ENCODE data around the gene FAM83B. TPM values are rescaled to one million over a fixed set of nuclear protein-coding genes. Genes with fewer than 3 reads are reported as not detected.
"Not testable (repeated sequence)": the region's sequence is repeated elsewhere in the genome, so short reads cannot be mapped to it uniquely, and the experiment has no call there.

Gene FAM83B, protein sequence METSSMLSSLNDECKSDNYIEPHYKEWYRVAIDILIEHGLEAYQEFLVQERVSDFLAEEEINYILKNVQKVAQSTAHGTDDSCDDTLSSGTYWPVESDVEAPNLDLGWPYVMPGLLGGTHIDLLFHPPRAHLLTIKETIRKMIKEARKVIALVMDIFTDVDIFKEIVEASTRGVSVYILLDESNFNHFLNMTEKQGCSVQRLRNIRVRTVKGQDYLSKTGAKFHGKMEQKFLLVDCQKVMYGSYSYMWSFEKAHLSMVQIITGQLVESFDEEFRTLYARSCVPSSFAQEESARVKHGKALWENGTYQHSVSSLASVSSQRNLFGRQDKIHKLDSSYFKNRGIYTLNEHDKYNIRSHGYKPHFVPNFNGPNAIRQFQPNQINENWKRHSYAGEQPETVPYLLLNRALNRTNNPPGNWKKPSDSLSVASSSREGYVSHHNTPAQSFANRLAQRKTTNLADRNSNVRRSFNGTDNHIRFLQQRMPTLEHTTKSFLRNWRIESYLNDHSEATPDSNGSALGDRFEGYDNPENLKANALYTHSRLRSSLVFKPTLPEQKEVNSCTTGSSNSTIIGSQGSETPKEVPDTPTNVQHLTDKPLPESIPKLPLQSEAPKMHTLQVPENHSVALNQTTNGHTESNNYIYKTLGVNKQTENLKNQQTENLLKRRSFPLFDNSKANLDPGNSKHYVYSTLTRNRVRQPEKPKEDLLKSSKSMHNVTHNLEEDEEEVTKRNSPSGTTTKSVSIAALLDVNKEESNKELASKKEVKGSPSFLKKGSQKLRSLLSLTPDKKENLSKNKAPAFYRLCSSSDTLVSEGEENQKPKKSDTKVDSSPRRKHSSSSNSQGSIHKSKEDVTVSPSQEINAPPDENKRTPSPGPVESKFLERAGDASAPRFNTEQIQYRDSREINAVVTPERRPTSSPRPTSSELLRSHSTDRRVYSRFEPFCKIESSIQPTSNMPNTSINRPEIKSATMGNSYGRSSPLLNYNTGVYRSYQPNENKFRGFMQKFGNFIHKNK
- polyA plus RNA-seq = not detected

GRCh38 chr6:54846243-54846856 lies at the start of gene FAM83B:
FAM83B (plus strand) TSS chr6:54846771; CDS start chr6:54870247, 23,476 bp downstream.
- peaks cover 2 to 11% (median 8%) of the 10 kb centered on the region in 3 donors for H3K27me3 Mint-ChIP-seq (ENCODE audit: low read depth in 3 of 3)
- no peak within 1 kb of the TSS for H3K27ac Mint-ChIP-seq

DNA sequence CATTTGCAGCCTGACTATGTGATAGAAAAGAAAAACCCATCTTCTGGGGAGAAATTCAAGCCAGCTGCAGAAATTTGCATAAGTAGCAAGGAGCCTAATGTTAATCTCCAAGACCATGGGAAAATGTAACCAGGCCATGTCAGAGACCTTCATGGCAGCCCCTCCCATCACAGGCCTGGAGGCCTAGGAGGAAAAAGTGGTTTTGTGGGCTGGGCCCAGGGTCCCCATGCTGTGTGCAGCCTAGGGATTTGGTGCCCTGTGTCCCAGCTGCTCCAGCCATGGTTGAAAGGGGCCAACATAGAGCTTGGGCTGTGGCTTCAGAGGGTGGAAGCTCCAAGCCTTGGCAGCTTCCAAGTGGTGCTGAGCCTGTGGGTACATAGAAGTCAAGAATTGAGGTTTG lies 49.7 kb upstream of the FAM83B start:
- peaks cover 0 to 12% (median 0%) of the 10 kb centered on the region in 6 donors for H3K9me3 Mint-ChIP-seq
- H3K4me1 Mint-ChIP-seq; H3K36me3 Mint-ChIP-seq; H3K27me3 Mint-ChIP-seq (ENCODE audit: low read depth in 3 of 3); DNase-seq; H3K27ac Mint-ChIP-seq; H3K4me3 Mint-ChIP-seq: not testable (repeated sequence)

More at GRCh38 chr6:54846243-54846856, at the start of gene FAM83B:
- Mint-ChIP-seq H3K9me3 (peaks cover 0 to 4% (median 1%) of the 10 kb centered on the region in 6 donors), H3K4me1 (peaks cover 13 to 19% of the 10 kb centered on the region in 2 donors), H3K36me3 (peaks cover 0 to 3% (median 0%) of the 10 kb centered on the region in 3 donors), H3K4me3 (peak within 1 kb of the TSS; percentile 61 to 77 (median 72))
- DNase-seq = no peak

DNA sequence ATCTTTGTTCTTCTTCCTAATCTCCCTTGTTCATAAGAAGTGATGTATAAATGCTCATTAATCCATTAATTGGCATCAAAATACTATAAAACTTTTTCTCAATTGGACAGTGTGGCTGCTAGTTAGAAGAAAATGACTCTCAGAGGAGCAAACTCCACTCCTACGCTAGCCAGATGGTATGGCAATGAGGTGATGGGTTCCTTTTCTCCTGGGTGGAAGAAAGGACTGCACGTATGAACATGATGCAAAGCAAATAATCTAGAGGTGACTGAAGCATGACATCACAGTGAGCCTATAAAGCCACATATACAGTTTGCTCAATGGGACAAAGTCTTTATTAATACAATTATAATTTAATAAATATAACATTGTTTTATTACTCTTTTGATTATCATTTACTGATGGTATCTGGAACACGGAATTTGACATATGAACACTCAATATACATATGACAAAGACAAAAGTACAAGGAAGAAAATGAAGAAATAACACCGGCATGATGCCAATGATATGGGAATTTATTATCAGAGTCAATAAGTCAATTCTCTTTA lies 46.4 kb upstream of the FAM83B start:
- no peak overlapping the region for H3K27ac Mint-ChIP-seq
- no peak for DNase-seq
- no peak overlapping the region for H3K4me3 Mint-ChIP-seq
- H3K4me1 Mint-ChIP-seq = no peaks in the 10 kb centered on the region
- peaks cover 0 to 15% (median 1%) of the 10 kb centered on the region in 6 donors for H3K9me3 Mint-ChIP-seq
- H3K27me3 Mint-ChIP-seq (ENCODE audit: low read depth in 3 of 3) = peaks cover 0 to 4% (median 3%) of the 10 kb centered on the region in 3 donors
- H3K36me3 Mint-ChIP-seq = peaks cover 0 to 3% (median 3%) of the 10 kb centered on the region in 3 donors

DNA sequence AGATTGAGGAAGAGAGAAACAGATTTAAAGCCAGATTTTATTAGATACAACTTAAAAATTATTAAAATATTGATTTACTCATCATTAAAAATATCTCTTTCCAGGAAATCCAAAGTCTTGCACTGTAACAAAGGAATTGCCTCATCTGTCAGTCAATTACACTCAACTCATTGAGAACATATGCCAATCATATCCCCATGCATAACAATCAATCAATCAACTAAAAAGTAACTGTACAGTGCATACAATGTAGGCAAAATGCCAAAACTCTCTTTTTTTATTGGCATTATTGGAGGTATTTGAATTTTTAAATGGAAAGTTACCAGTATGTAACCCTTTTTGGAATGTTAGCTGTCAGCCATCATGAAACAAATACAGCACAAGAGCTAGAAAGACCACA lies 45.3 kb upstream of the FAM83B start:
- no peak for DNase-seq
- peaks cover 0 to 3% (median 0%) of the 10 kb centered on the region in 3 donors for H3K36me3 Mint-ChIP-seq
- H3K27me3 Mint-ChIP-seq (ENCODE audit: low read depth in 3 of 3) = peaks cover 0 to 4% (median 0%) of the 10 kb centered on the region in 3 donors
- no peak overlapping the region for H3K27ac Mint-ChIP-seq
- H3K9me3 Mint-ChIP-seq = peaks cover 0 to 12% (median 0%) of the 10 kb centered on the region in 6 donors
- no peaks in the 10 kb centered on the region for H3K4me1 Mint-ChIP-seq
- no peak overlapping the region for H3K4me3 Mint-ChIP-seq

DNA sequence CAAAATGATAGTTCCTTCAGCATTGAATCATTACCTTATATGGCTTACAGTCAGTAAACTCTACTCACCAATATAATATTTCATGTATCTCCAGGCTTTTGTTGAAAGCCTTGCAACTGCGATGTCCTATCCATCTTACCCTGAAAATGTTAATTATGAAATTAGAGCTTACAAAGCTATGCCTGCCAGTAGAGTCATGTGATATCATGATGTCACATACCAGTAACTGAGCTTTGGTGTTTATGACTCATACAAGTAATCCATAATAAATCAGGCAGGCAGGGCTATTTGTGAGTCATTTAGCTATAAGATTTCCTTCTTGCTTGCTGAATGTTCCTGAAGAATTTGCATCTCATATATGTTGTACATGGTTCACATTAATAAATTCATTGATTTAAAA lies 44.9 kb upstream of the FAM83B start:
- DNase-seq = no peak
- peaks cover 0 to 3% (median 0%) of the 10 kb centered on the region in 3 donors for H3K36me3 Mint-ChIP-seq
- no peaks in the 10 kb centered on the region for H3K4me1 Mint-ChIP-seq
- peaks cover 0 to 9% (median 0%) of the 10 kb centered on the region in 6 donors for H3K9me3 Mint-ChIP-seq
- H3K27ac Mint-ChIP-seq = no peak overlapping the region
- peaks cover 0 to 4% (median 0%) of the 10 kb centered on the region in 3 donors for H3K27me3 Mint-ChIP-seq (ENCODE audit: low read depth in 3 of 3)
- H3K4me3 Mint-ChIP-seq = no peak overlapping the region

DNA sequence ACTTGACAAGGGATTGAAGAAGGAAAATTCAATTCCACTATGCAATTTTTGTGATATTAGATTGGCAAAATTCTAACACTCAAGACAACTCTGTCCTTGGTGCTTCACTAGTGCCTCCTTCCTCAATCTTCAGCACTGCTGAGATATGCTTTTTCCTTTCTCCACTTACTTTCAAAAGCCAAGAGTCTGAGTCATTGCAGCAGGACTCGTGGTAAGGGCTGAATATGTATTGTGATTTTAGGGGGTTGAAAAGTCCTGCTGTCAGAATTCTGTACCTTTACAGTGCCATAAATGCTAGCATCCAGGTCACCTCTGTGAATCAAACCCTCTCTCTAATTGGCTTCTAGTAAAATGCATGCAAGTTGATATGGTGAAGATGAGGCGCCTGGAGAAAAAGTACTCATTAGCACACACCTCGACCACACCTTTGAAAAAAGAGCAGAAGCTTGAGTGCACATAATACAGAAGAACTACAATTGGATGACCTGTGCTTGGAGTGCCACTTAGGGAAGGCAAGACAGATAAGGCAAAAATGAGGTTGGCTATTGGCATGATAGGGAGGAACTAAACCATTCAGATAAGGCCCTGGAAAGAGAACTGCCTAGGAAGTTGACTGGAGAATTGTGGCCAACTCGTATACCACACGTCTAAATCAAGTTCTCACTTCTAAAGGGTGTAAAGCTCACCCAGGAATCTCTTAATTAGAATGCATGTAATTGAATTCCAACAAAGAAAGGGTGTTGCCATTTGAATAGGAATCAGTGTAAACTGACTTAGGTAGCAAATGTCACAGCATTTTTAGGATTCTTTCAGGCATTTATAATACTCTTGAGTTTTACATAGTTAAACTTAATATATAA lies 43.6 kb upstream of the FAM83B start:
- H3K27me3 Mint-ChIP-seq (ENCODE audit: low read depth in 3 of 3) = peaks cover 0 to 4% (median 0%) of the 10 kb centered on the region in 3 donors
- no peak overlapping the region for H3K4me3 Mint-ChIP-seq
- peaks cover 0 to 3% (median 0%) of the 10 kb centered on the region in 3 donors for H3K36me3 Mint-ChIP-seq
- no peak for DNase-seq
- H3K9me3 Mint-ChIP-seq = peaks cover 0 to 4% (median 0%) of the 10 kb centered on the region in 6 donors
- no peak overlapping the region for H3K27ac Mint-ChIP-seq
- H3K4me1 Mint-ChIP-seq = no peaks in the 10 kb centered on the region

DNA sequence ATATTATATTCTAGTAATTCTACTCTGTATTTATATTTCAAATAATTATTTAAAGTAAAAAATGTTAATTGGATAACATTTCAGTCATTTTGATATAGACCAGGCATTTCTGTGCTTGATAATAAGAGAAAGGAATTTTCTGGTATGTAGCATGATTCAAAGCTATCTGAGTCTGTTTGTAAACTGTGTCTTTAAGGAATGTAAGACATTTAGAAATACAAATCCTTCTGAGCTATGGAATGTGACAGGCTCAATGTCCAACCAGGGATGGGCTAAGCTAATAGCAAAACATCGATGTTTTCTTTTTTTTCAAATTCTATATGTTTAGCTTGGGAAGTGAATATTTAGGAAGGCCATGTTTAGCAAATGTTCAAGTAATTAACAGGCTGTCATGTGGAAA lies 41.5 kb upstream of the FAM83B start:
- H3K36me3 Mint-ChIP-seq = peaks cover 0 to 3% (median 0%) of the 10 kb centered on the region in 3 donors
- DNase-seq = no peak
- H3K4me1 Mint-ChIP-seq = no peaks in the 10 kb centered on the region
- H3K27ac Mint-ChIP-seq = no peak overlapping the region
- peaks cover 0 to 3% (median 0%) of the 10 kb centered on the region in 6 donors for H3K9me3 Mint-ChIP-seq
- peaks cover 0 to 4% (median 0%) of the 10 kb centered on the region in 3 donors for H3K27me3 Mint-ChIP-seq (ENCODE audit: low read depth in 3 of 3)
- H3K4me3 Mint-ChIP-seq = no peak overlapping the region

GRCh38 chr6:54810147-54810546 lies 36.4 kb upstream of the FAM83B start:
- Mint-ChIP-seq H3K4me3 (no peak overlapping the region), H3K9me3 (peaks cover 0 to 6% (median 0%) of the 10 kb centered on the region in 6 donors), H3K27me3 (ENCODE audit: low read depth in 3 of 3) (peaks cover 0 to 5% (median 0%) of the 10 kb centered on the region in 3 donors), H3K4me1 (no peaks in the 10 kb centered on the region), H3K27ac (no peak overlapping the region), H3K36me3 (no peaks in the 10 kb centered on the region)
- DNase-seq = no peak

- no peak for DNase-seq
- Mint-ChIP-seq H3K27ac (no peak overlapping the region), H3K4me3 (no peak overlapping the region), H3K9me3 (peaks cover 0 to 6% (median 0%) of the 10 kb centered on the region in 6 donors), H3K4me1 (no peaks in the 10 kb centered on the region), H3K27me3 (ENCODE audit: low read depth in 3 of 3) (peaks cover 0 to 5% (median 0%) of the 10 kb centered on the region in 3 donors), H3K36me3 (no peaks in the 10 kb centered on the region)
Observed at GRCh38 chr6:54813892-54814291, 32.7 kb upstream of the FAM83B start.

- peaks cover 0 to 6% (median 1%) of the 10 kb centered on the region in 6 donors for H3K9me3 Mint-ChIP-seq
- peaks cover 0 to 3% (median 0%) of the 10 kb centered on the region in 3 donors for H3K27me3 Mint-ChIP-seq (ENCODE audit: low read depth in 3 of 3)
- no peak overlapping the region for H3K4me3 Mint-ChIP-seq
- H3K36me3 Mint-ChIP-seq = no peaks in the 10 kb centered on the region
- H3K27ac Mint-ChIP-seq = no peak overlapping the region
- DNase-seq = no peak
- H3K4me1 Mint-ChIP-seq = no peaks in the 10 kb centered on the region
Observed at GRCh38 chr6:54817236-54817635, 29.3 kb upstream of the FAM83B start.

GRCh38 chr6:54817834-54818233 lies 28.7 kb upstream of the FAM83B start:
- Mint-ChIP-seq H3K4me3 (no peak overlapping the region), H3K27ac (no peak overlapping the region), H3K9me3 (peaks cover 0 to 6% (median under 1%) of the 10 kb centered on the region in 6 donors), H3K27me3 (ENCODE audit: low read depth in 3 of 3) (no peaks in the 10 kb centered on the region), H3K4me1 (no peaks in the 10 kb centered on the region), H3K36me3 (no peaks in the 10 kb centered on the region)
- DNase-seq = no peak

DNA sequence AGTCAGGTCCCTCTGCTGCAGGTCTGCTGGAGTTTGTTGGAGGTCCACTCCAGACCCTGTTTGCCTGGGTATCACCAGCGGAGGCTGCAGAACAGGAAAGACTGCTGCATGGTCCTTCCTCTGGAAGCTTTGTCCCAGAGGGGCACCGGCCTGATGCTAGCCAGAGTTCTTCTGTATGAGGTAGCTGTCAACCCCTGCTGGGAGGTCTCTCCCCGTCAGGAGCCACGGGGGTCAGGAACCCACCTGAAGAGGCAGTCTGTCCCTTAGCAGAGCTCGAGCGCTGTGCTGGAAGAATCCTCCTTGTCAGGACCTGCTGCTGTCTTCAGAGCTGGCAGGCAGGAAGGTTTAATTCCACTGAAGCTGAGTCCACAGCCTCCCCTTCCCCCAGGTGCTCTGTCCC lies 22.3 kb upstream of the FAM83B start:
- H3K27me3 Mint-ChIP-seq (ENCODE audit: low read depth in 3 of 3); H3K4me3 Mint-ChIP-seq; H3K4me1 Mint-ChIP-seq; H3K36me3 Mint-ChIP-seq; H3K9me3 Mint-ChIP-seq; H3K27ac Mint-ChIP-seq; DNase-seq: not testable (repeated sequence)
